ENCODE measurements around the gene NUSAP1. TPM values are rescaled to one million over a fixed set of nuclear protein-coding genes. Genes with fewer than 3 reads are reported as not detected.

The NUSAP1 gene
- total RNA-seq, 1 experiment from 2014 or later: 146 TPM

GRCh38 chr15:41331281-41331680 is 1.4 kb upstream of the NUSAP1 start:
- no peak for ATAC-seq
- no peak for DNase-seq (ENCODE audit: low read depth, low spot score)
- no TSS peak for BruUV-seq (replicated peaks)
- intact Hi-C loops (cut with micrococcal nuclease): no loop called here
- no peaks in the 10 kb centered on the region for H3K36me3 ChIP-seq (ENCODE audit: control insufficient read depth in 1 of 2, insufficient read depth in 2 of 2, low read length in 2 of 2)
- peaks cover 15 to 23% of the 10 kb centered on the region in 2 experiments for H3K4me1 ChIP-seq (ENCODE audit: control insufficient read depth in 1 of 2, insufficient read depth in 2 of 2, low read length in 2 of 2)
- H2AFZ ChIP-seq (ENCODE audit: low read depth, low read length, poor library complexity, severe bottlenecking): no peak overlapping the region
- H3K9me2 ChIP-seq (ENCODE audit: insufficient read depth): no peaks in the 10 kb centered on the region
- TF ChIP-seq CEBPB (IDR thresholded peaks at IDR 0.05; ENCODE audit: low read depth) (no peak), POLR2AphosphoS5 (IDR thresholded peaks at IDR 0.05; ENCODE audit: low read depth, low read length) (no peak), EZH2 (IDR thresholded peaks at IDR 0.05) (no peak), EZH2phosphoT487 (IDR thresholded peaks at IDR 0.05; ENCODE audit: borderline replicate concordance) (no peak), RAD21 (IDR thresholded peaks at IDR 0.05; ENCODE audit: low read depth) (no peak), ELF1 (IDR thresholded peaks at IDR 0.05; ENCODE audit: borderline replicate concordance, low read depth) (no peak)
- peak overlapping the region; percentile 85 for H3K4me2 ChIP-seq (ENCODE audit: low read length)
- peaks cover 51% of the 10 kb centered on the region for H3K79me2 ChIP-seq (ENCODE audit: insufficient read depth, low read length)
- peak overlapping the region; percentile 98 for H3K9ac ChIP-seq (ENCODE audit: low read length)
- POLR2A ChIA-PET: interaction anchor here (0.6 to 2.8 kb wide), 2 partner anchors 9 to 1044 kb away, joined by 3 to 12 read pairs; no protein-coding TSS in a partner anchor
- H3K27me3 ChIP-seq (ENCODE audit: insufficient read depth, low read length): no peaks in the 10 kb centered on the region
- CTCF ChIA-PET: interaction anchor here (1.2 kb wide), 1 partner anchor 427 kb away, joined by 3 read pairs; no protein-coding TSS in a partner anchor
- H4K20me1 ChIP-seq (ENCODE audit: insufficient read depth): no peaks in the 10 kb centered on the region
- peak overlapping the region; percentile 91 to 96 for H3K4me3 ChIP-seq (replicated peaks in 1 of 2; ENCODE audit: low read depth in 1 of 2, low read length in 2 of 2)
- H3K9me3 ChIP-seq (ENCODE audit: control insufficient read depth in 1 of 2, insufficient read depth in 1 of 2, low read depth in 1 of 2, low read length in 2 of 2): no peaks in the 10 kb centered on the region
- peak overlapping the region; percentile 89; the same call in 1 of the 2 replicates for H3K27ac ChIP-seq (ENCODE audit: low read depth, low read length)
- RAD21 ChIA-PET (ENCODE audit: low non-redundant PET in 1 of 2, low total read pairs in 2 of 2, uncharacterized antibody in 2 of 2, unreplicated experiment in 2 of 2): no interaction called here

- peak overlapping the region; percentile 98 for H3K9ac ChIP-seq (ENCODE audit: low read length)
Measured at GRCh38 chr15:41331833-41332193, 868 bp upstream of the NUSAP1 start.

More at GRCh38 chr15:41331833-41332193, 868 bp upstream of the NUSAP1 start:
- ChIA-PET RAD21 (ENCODE audit: low non-redundant PET in 1 of 2, low total read pairs in 2 of 2, uncharacterized antibody in 2 of 2, unreplicated experiment in 2 of 2) (no interaction called here), CTCF (interaction anchor here (0.6 to 1.5 kb wide), 3 partner anchors 13 to 438 kb away, joined by 3 read pairs; partner anchors contain the start of gene VPS18), POLR2A (interaction anchor here (0.6 to 2.8 kb wide), 9 partner anchors 9 to 1044 kb away, joined by 3 to 12 read pairs (median 3); partner anchors contain the start of gene CHAC1)
- intact Hi-C loops (cut with micrococcal nuclease): loop anchor here (2.0 kb wide), 1 partner anchor 425 kb away; no protein-coding TSS in a partner anchor
- Histone ChIP-seq H2AFZ (ENCODE audit: low read depth, low read length, poor library complexity, severe bottlenecking) (no peak overlapping the region), H3K4me2 (ENCODE audit: low read length) (peak overlapping the region; percentile 85), H3K4me3 (replicated peaks in 1 of 2; ENCODE audit: low read depth in 1 of 2, low read length in 2 of 2) (peak overlapping the region; percentile 91 to 96), H4K20me1 (ENCODE audit: insufficient read depth) (no peaks in the 10 kb centered on the region), H3K9me2 (ENCODE audit: insufficient read depth) (no peaks in the 10 kb centered on the region), H3K27me3 (ENCODE audit: insufficient read depth, low read length) (no peaks in the 10 kb centered on the region), H3K27ac (ENCODE audit: low read depth, low read length) (peak overlapping the region; percentile 89), H3K4me1 (ENCODE audit: control insufficient read depth in 1 of 2, insufficient read depth in 2 of 2, low read length in 2 of 2) (peaks cover 15 to 23% of the 10 kb centered on the region in 2 experiments), H3K79me2 (ENCODE audit: insufficient read depth, low read length) (peaks cover 56% of the 10 kb centered on the region), H3K9me3 (ENCODE audit: control insufficient read depth in 1 of 2, insufficient read depth in 1 of 2, low read depth in 1 of 2, low read length in 2 of 2) (no peaks in the 10 kb centered on the region), H3K36me3 (ENCODE audit: control insufficient read depth in 1 of 2, insufficient read depth in 2 of 2, low read length in 2 of 2) (no peaks in the 10 kb centered on the region)
- no TSS peak for BruUV-seq (replicated peaks)
- DNase-seq (ENCODE audit: low read depth, low spot score) (no peak), ATAC-seq (no peak; the same call in 1 of the 2 replicates)
- TF ChIP-seq CTCF (IDR thresholded peaks at IDR 0.05 in 2 of 3, conservative IDR thresholded peaks at IDR 0.05 in 1 of 3; ENCODE audit: borderline replicate concordance in 1 of 3, insufficient read depth in 1 of 3, low read depth in 2 of 3, low read length in 2 of 3): peak; percentile 56 to 61 (median 60); a peak in 4 of 6 replicates
- TF ChIP-seq RAD21 (IDR thresholded peaks at IDR 0.05; ENCODE audit: low read depth): peak; percentile 71
- TF ChIP-seq ELF1 (IDR thresholded peaks at IDR 0.05; ENCODE audit: borderline replicate concordance, low read depth): no peak

Data from HCT116 (cell line).